ENCODE measurements around the gene ATG16L1. TPM values are rescaled to one million over a fixed set of nuclear protein-coding genes. Genes with fewer than 3 reads are reported as not detected.

Gene ATG16L1
- total and polyA plus RNA-seq, 3 experiments from 2014 or later = 19.5 to 34.2 (median 32.0) TPM

- H3K27ac Mint-ChIP-seq = peak overlapping the region; percentile 22 to 84 (median 66)
- ChIA-PET CTCF (no interaction called here), POLR2A (interaction anchor here (1.4 kb wide), 1 partner anchor 14 kb away, joined by 5 read pairs; no protein-coding TSS in a partner anchor)
- peaks cover 12 to 89% (median 35%) of the 10 kb centered on the region in 3 donors for H3K36me3 Mint-ChIP-seq
- no peaks in the 10 kb centered on the region for H3K27me3 Mint-ChIP-seq
- H3K27ac ChIP-seq (ENCODE audit: low read depth, low read length) = no peak overlapping the region
- H3K4me1 Mint-ChIP-seq = peaks cover 36 to 44% (median 37%) of the 10 kb centered on the region in 3 donors
- no peaks in the 10 kb centered on the region for H3K9me3 Mint-ChIP-seq
- no peaks in the 10 kb centered on the region for H3K9me3 ChIP-seq (ENCODE audit: low read length)
- no peak for DNase-seq
- peaks cover 19% of the 10 kb centered on the region for H3K4me1 ChIP-seq (ENCODE audit: insufficient read depth, low read length)
- peaks cover 78% of the 10 kb centered on the region for H3K36me3 ChIP-seq (ENCODE audit: insufficient read depth, low read length)
- peak overlapping the region in 2 of 7 donors; percentile 1 to 71 for H3K4me3 Mint-ChIP-seq
- no peaks in the 10 kb centered on the region for H3K27me3 ChIP-seq (ENCODE audit: insufficient read depth, low read length, poor library complexity, severe bottlenecking)
- no peak overlapping the region for H3K4me3 ChIP-seq (ENCODE audit: low read length)
Measured at GRCh38 chr2:233281992-233282603, 30.6 kb downstream of the ATG16L1 start.

- peaks cover 18% of the 10 kb centered on the region for H3K4me1 ChIP-seq (ENCODE audit: insufficient read depth, low read length)
- no peaks in the 10 kb centered on the region for H3K9me3 ChIP-seq (ENCODE audit: low read length)
- H3K27me3 ChIP-seq (ENCODE audit: insufficient read depth, low read length, poor library complexity, severe bottlenecking) = no peaks in the 10 kb centered on the region
- Mint-ChIP-seq H3K4me1 (peaks cover 33 to 46% (median 42%) of the 10 kb centered on the region in 3 donors), H3K27me3 (no peaks in the 10 kb centered on the region), H3K27ac (peak overlapping the region in 6 of 8 donors; percentile 29 to 92 (median 70)), H3K4me3 (no peak overlapping the region), H3K9me3 (no peaks in the 10 kb centered on the region), H3K36me3 (peaks cover 15 to 88% (median 38%) of the 10 kb centered on the region in 3 donors)
- ChIA-PET CTCF (no interaction called here), POLR2A (no interaction called here)
- H3K27ac ChIP-seq (ENCODE audit: low read depth, low read length) = no peak overlapping the region
- H3K36me3 ChIP-seq (ENCODE audit: insufficient read depth, low read length) = peaks cover 75% of the 10 kb centered on the region
- no peak overlapping the region for H3K4me3 ChIP-seq (ENCODE audit: low read length)
- no peak for DNase-seq
Measured at GRCh38 chr2:233285921-233286320, 34.4 kb downstream of the ATG16L1 start.

- H3K4me3 Mint-ChIP-seq = no peak overlapping the region
- no peak for DNase-seq
- CTCF ChIA-PET = interaction anchor here (2.3 kb wide), 1 partner anchor 155 kb away, joined by 7 read pairs; no protein-coding TSS in a partner anchor
- POLR2A ChIA-PET = no interaction called here
- peak overlapping the region in 4 of 8 donors; percentile 17 to 72 (median 44) for H3K27ac Mint-ChIP-seq
- Histone ChIP-seq H3K9me3 (ENCODE audit: low read length) (no peaks in the 10 kb centered on the region), H3K36me3 (ENCODE audit: insufficient read depth, low read length) (peaks cover 75% of the 10 kb centered on the region), H3K4me1 (ENCODE audit: insufficient read depth, low read length) (peaks cover 3% of the 10 kb centered on the region), H3K27ac (ENCODE audit: low read depth, low read length) (no peak overlapping the region), H3K27me3 (ENCODE audit: insufficient read depth, low read length, poor library complexity, severe bottlenecking) (no peaks in the 10 kb centered on the region), H3K4me3 (ENCODE audit: low read length) (no peak overlapping the region)
- no peaks in the 10 kb centered on the region for H3K27me3 Mint-ChIP-seq
- H3K4me1 Mint-ChIP-seq = peaks cover 16 to 30% (median 25%) of the 10 kb centered on the region in 3 donors
- peaks cover 17 to 88% (median 37%) of the 10 kb centered on the region in 3 donors for H3K36me3 Mint-ChIP-seq
- no peaks in the 10 kb centered on the region for H3K9me3 Mint-ChIP-seq
Measured at GRCh38 chr2:233287871-233288270, 36.4 kb downstream of the ATG16L1 start.

- no peak for DNase-seq
- Mint-ChIP-seq H3K27ac (peak overlapping the region in 6 of 8 donors; percentile 17 to 89 (median 51)), H3K4me3 (no peak overlapping the region), H3K4me1 (peaks cover 12 to 25% (median 21%) of the 10 kb centered on the region in 3 donors), H3K9me3 (no peaks in the 10 kb centered on the region), H3K36me3 (peaks cover 16 to 90% (median 37%) of the 10 kb centered on the region in 3 donors), H3K27me3 (no peaks in the 10 kb centered on the region)
- no peak overlapping the region for H3K27ac ChIP-seq (ENCODE audit: low read depth, low read length)
- no peaks in the 10 kb centered on the region for H3K9me3 ChIP-seq (ENCODE audit: low read length)
- H3K4me1 ChIP-seq (ENCODE audit: insufficient read depth, low read length) = no peaks in the 10 kb centered on the region
- POLR2A ChIA-PET = no interaction called here
- H3K4me3 ChIP-seq (ENCODE audit: low read length) = no peak overlapping the region
- CTCF ChIA-PET = interaction anchor here (2.3 kb wide), 1 partner anchor 154 kb away, joined by 7 read pairs; no protein-coding TSS in a partner anchor
- H3K27me3 ChIP-seq (ENCODE audit: insufficient read depth, low read length, poor library complexity, severe bottlenecking) = no peaks in the 10 kb centered on the region
- peaks cover 80% of the 10 kb centered on the region for H3K36me3 ChIP-seq (ENCODE audit: insufficient read depth, low read length)
Measured at GRCh38 chr2:233288663-233289062, 37.2 kb downstream of the ATG16L1 start.

GRCh38 chr2:233289648-233290047, 38.2 kb downstream of the ATG16L1 start:
- H3K27ac ChIP-seq (ENCODE audit: low read depth, low read length) = no peak overlapping the region
- no peak for DNase-seq
- no peaks in the 10 kb centered on the region for H3K9me3 ChIP-seq (ENCODE audit: low read length)
- Mint-ChIP-seq H3K4me3 (no peak overlapping the region), H3K4me1 (peaks cover 12 to 25% (median 21%) of the 10 kb centered on the region in 3 donors), H3K9me3 (no peaks in the 10 kb centered on the region), H3K27ac (peak overlapping the region in 7 of 8 donors; percentile 24 to 89 (median 35)), H3K36me3 (peaks cover 17 to 97% (median 45%) of the 10 kb centered on the region in 3 donors), H3K27me3 (no peaks in the 10 kb centered on the region)
- ChIA-PET CTCF (no interaction called here), POLR2A (no interaction called here)
- peaks cover 90% of the 10 kb centered on the region for H3K36me3 ChIP-seq (ENCODE audit: insufficient read depth, low read length)
- H3K27me3 ChIP-seq (ENCODE audit: insufficient read depth, low read length, poor library complexity, severe bottlenecking) = no peaks in the 10 kb centered on the region
- H3K4me1 ChIP-seq (ENCODE audit: insufficient read depth, low read length) = no peaks in the 10 kb centered on the region
- no peak overlapping the region for H3K4me3 ChIP-seq (ENCODE audit: low read length)

GRCh38 chr2:233290051-233290845, 38.8 kb downstream of the ATG16L1 start:
- Histone ChIP-seq H3K36me3 (ENCODE audit: insufficient read depth, low read length) (peaks cover 90% of the 10 kb centered on the region), H3K9me3 (ENCODE audit: low read length) (no peaks in the 10 kb centered on the region), H3K4me1 (ENCODE audit: insufficient read depth, low read length) (no peaks in the 10 kb centered on the region), H3K27ac (ENCODE audit: low read depth, low read length) (no peak overlapping the region), H3K4me3 (ENCODE audit: low read length) (no peak overlapping the region), H3K27me3 (ENCODE audit: insufficient read depth, low read length, poor library complexity, severe bottlenecking) (no peaks in the 10 kb centered on the region)
- H3K4me1 Mint-ChIP-seq = peaks cover 7 to 19% (median 16%) of the 10 kb centered on the region in 3 donors
- no peak for DNase-seq
- H3K27me3 Mint-ChIP-seq = no peaks in the 10 kb centered on the region
- H3K36me3 Mint-ChIP-seq = peaks cover 22 to 97% (median 45%) of the 10 kb centered on the region in 3 donors
- H3K9me3 Mint-ChIP-seq = no peaks in the 10 kb centered on the region
- POLR2A ChIA-PET = no interaction called here
- H3K27ac Mint-ChIP-seq = peak overlapping the region in 7 of 8 donors; percentile 19 to 89 (median 78)
- CTCF ChIA-PET = interaction anchor here (0.6 kb wide), 1 partner anchor 8 kb away, joined by 3 read pairs; no protein-coding TSS in a partner anchor
- H3K4me3 Mint-ChIP-seq = no peak overlapping the region

GRCh38 chr2:233295891-233296290, 44.4 kb downstream of the ATG16L1 start:
- POLR2A ChIA-PET = interaction anchor here (0.6 kb wide), 1 partner anchor 61 kb away, joined by 3 read pairs; no protein-coding TSS in a partner anchor
- Mint-ChIP-seq H3K9me3 (no peaks in the 10 kb centered on the region), H3K36me3 (peaks cover 17 to 57% (median 32%) of the 10 kb centered on the region in 3 donors), H3K27me3 (no peaks in the 10 kb centered on the region), H3K27ac (peak overlapping the region in 4 of 8 donors; percentile 19 to 50 (median 38)), H3K4me3 (no peak overlapping the region), H3K4me1 (peaks cover 1 to 10% (median 6%) of the 10 kb centered on the region in 3 donors)
- Histone ChIP-seq H3K4me3 (ENCODE audit: low read length) (no peak overlapping the region), H3K4me1 (ENCODE audit: insufficient read depth, low read length) (no peaks in the 10 kb centered on the region), H3K27me3 (ENCODE audit: insufficient read depth, low read length, poor library complexity, severe bottlenecking) (no peaks in the 10 kb centered on the region), H3K36me3 (ENCODE audit: insufficient read depth, low read length) (peaks cover 48% of the 10 kb centered on the region), H3K9me3 (ENCODE audit: low read length) (no peaks in the 10 kb centered on the region), H3K27ac (ENCODE audit: low read depth, low read length) (no peak overlapping the region)
- CTCF ChIA-PET = no interaction called here
- DNase-seq = no peak

- CTCF ChIA-PET = no interaction called here
- no peaks in the 10 kb centered on the region for H3K9me3 ChIP-seq (ENCODE audit: low read length)
- no peak for DNase-seq
- Mint-ChIP-seq H3K27ac (peak overlapping the region in 1 of 8 donors; percentile 58), H3K9me3 (no peaks in the 10 kb centered on the region), H3K27me3 (no peaks in the 10 kb centered on the region), H3K4me3 (no peak overlapping the region), H3K36me3 (peaks cover 13 to 45% (median 28%) of the 10 kb centered on the region in 3 donors), H3K4me1 (peaks cover 0 to 6% (median 6%) of the 10 kb centered on the region in 3 donors)
- no peak overlapping the region for H3K27ac ChIP-seq (ENCODE audit: low read depth, low read length)
- no peaks in the 10 kb centered on the region for H3K27me3 ChIP-seq (ENCODE audit: insufficient read depth, low read length, poor library complexity, severe bottlenecking)
- H3K36me3 ChIP-seq (ENCODE audit: insufficient read depth, low read length) = peaks cover 36% of the 10 kb centered on the region
- H3K4me1 ChIP-seq (ENCODE audit: insufficient read depth, low read length) = no peaks in the 10 kb centered on the region
- H3K4me3 ChIP-seq (ENCODE audit: low read length) = no peak overlapping the region
- POLR2A ChIA-PET = interaction anchor here (0.7 kb wide), 1 partner anchor 28 kb away, joined by 12 read pairs; no protein-coding TSS in a partner anchor
Measured at GRCh38 chr2:233297076-233297475, 45.6 kb downstream of the ATG16L1 start.
